Frontal cortex (tissue), 4 donors: Measurements from ENCODE around the gene ZDHHC17. TPM values are rescaled to one million over a fixed set of nuclear protein-coding genes. Genes with fewer than 3 reads are reported as not detected.
"Not testable (repeated sequence)": the region's sequence is repeated elsewhere in the genome, so short reads cannot be mapped to it uniquely, and the experiment has no call there.

Source experiments
- DNase-seq, 2 donors: peaks; one replicate each; pipeline ENCODE4 v3.0.0; 2012; ENCODE audit warnings: low spot score in 2 of 2
- FAIRE-seq: peaks from 2 replicates; lab custom pipeline; 2012; peaks lifted over from hg19 to GRCh38; lab: Jason Lieb, UNC
- total RNA-seq: library from RNA; depleted of rRNA; stranded (reverse); fragments of >200 nt; gene quantifications from one replicate; pipeline ENCODE4 v1.2.3, GENCODE V29; 2014
- donor health status: control.
- donor health status: control.
- donor health status: control.

Gene ZDHHC17
- total RNA-seq, 1 donor from 2014 or later: 319 TPM

GRCh38 chr12:76762601-76762980 is 1.3 kb upstream of the ZDHHC17 start:
- FAIRE-seq (no peak), DNase-seq (no peak)

GRCh38 chr12:76764856-76765255 is 941 bp downstream of the ZDHHC17 start:
- no peak for DNase-seq

GRCh38 chr12:76765598-76765997 is 1.7 kb downstream of the ZDHHC17 start:
- no peak for FAIRE-seq

More at GRCh38 chr12:76764856-76765255, 941 bp downstream of the ZDHHC17 start:
- FAIRE-seq: no peak

DNA sequence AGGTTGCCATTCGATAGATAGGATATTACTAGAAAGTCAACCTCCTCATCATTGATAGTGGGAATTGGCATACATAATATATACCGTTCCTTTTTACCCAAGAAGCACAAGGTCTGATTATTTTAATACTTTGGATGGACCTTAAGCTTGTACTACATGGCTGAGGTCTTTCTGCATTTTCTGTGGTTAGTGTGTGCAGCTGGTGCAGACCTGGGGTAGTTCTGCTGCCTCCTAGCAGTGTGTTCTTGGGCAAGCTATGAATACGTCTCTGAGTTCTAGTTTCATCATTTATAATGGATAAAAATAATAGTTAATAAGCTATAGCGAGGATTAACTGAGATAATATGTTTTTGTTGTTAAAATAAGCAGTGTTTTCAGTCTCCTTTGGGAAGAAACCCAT is 2.2 kb downstream of the ZDHHC17 start:
- no peak for DNase-seq
- FAIRE-seq: no peak

More at GRCh38 chr12:76765598-76765997, 1.7 kb downstream of the ZDHHC17 start:
- no peak for DNase-seq

GRCh38 chr12:76768576-76768975 is 4.7 kb downstream of the ZDHHC17 start:
- FAIRE-seq (no peak), DNase-seq (no peak)

DNA sequence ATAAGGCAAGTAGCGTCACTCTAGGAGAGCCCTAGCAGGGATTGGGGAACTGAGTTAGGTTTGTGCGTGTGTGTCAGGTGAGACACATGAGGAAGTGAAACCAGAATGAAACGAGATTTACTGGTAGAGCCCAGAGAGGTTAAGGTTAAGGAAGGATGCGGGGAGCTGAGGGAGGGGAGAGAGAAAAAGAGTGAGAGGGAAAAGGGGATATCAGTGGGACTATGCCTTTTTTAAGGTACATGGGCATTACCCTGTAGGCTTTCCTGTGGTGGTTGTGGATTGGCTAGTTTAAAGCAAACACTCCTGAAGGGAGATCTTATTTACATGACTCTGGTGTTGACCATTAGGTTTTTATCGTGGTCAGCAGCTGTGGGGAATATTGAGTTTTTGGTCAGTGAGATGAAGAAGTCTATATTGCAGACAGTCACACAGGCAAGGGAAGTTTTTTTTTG is 13.9 kb downstream of the ZDHHC17 start:
- DNase-seq (no peak), FAIRE-seq (no peak)

GRCh38 chr12:76778364-76778763 is 14.4 kb downstream of the ZDHHC17 start:
- DNase-seq (no peak), FAIRE-seq (no peak)

DNA sequence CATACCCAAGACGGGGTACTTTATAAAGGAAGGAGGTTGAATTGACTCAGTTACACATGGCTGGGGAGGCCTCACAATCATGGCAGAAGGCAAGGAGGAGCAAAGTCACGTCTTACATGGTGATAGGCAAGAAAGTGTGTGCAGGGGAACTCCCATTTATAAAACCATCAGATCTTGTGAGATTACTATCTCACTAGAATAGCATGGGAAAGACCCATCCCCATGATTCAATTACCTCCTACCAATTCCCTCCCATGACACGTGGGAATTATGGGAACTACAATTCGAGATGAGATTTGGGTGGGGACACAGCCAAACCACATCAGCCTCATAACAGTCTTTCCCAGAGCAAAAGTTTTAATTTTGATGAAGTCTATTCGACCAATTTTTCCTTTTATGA is 15.4 kb downstream of the ZDHHC17 start:
- DNase-seq, FAIRE-seq: not testable (repeated sequence)

- no peak for DNase-seq
- FAIRE-seq: no peak
These were observed 17.4 kb downstream of the ZDHHC17 start for GRCh38 chr12:76781321-76781720.

DNA sequence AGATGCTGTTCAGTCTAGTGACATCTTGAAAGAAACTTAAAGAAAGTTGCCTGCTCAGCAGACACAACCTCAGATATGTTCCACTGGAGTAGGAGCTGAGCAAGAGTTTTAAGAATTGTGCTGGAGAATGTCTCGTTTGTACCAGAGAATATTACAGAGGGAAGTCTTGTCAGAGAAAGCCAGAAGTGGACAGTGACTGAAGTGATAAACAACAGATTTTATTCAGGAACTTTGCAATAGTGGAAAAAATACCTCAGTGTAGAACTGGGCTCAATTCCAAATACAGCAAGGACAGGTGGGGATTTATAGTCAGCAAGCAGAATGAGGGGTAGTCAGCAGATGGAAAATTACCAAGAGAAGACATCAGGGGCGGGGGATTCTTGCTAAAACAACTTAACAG is 18.6 kb downstream of the ZDHHC17 start:
- DNase-seq (no peak), FAIRE-seq (no peak)

GRCh38 chr12:76784600-76785051 is 20.7 kb downstream of the ZDHHC17 start:
- no peak for FAIRE-seq

DNA sequence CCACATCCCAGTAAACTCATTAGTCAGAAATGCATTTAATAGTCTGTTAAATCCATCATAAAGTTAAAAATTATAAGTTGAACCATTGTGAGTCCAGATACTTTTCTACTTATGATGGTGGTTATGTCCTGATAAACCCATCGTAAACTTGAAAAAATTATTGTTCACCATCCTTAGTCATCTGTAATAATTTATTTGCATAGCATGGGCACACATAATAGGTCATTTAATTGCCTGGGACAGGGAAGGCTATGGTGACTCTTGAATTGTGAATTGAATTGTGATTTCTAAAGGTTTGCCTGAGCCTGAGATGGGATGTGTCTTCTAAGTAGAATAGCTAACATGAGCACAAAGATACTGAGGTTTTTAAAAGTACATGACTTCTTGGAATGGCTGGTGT is 21.5 kb downstream of the ZDHHC17 start:
- DNase-seq: no peak
- no peak for FAIRE-seq

More at GRCh38 chr12:76784600-76785051, 20.7 kb downstream of the ZDHHC17 start:
- no peak for DNase-seq

- FAIRE-seq (no peak), DNase-seq (no peak)
These were observed 23.1 kb downstream of the ZDHHC17 start for GRCh38 chr12:76786986-76787385.

DNA sequence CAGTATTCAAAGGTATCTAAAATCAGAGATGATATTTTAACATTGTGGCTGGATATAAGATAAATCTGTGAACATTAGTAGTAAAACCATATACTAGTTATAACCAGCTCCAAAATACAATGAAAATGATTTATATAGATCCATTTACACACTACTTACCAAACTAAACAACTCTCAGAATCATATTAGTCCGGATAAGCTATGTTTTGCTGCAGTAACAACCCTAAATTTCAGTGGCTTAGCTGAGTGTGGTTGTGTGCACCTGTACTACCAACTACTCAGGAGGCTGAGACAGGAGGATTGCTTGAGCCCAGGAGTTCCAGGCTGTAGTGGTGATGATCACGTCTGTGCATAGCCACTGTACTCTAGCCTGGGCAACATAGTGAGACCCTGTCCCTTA is 23.8 kb downstream of the ZDHHC17 start:
- no peak for FAIRE-seq
- no peak for DNase-seq

GRCh38 chr12:76789335-76790050 is 25.6 kb downstream of the ZDHHC17 start:
- no peak for DNase-seq
- FAIRE-seq: no peak

GRCh38 chr12:76790564-76791552 is 26.9 kb downstream of the ZDHHC17 start:
- peak in 1 of 2 donors; percentile 6 for DNase-seq
- FAIRE-seq: peak; percentile 98

DNA sequence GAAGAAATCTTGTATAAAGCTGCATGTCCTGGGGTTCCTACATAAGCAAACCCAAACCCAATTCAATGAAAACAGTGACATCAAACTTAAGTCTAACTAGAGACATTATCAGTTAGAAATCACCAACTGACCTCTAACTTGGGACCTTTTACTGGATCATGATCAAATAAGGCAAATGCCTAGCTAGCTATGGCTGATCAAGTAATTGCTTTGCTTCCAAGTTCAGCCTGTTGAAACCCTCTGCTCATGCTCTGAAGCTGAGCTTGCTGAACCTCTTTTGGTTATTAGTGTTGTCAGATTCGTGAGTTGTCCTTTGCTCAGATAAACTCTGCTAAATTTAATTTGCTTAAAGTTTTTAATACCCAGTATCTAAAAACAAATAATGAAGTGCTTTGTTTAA is 28.9 kb downstream of the ZDHHC17 start:
- no peak for DNase-seq
- no peak for FAIRE-seq

DNA sequence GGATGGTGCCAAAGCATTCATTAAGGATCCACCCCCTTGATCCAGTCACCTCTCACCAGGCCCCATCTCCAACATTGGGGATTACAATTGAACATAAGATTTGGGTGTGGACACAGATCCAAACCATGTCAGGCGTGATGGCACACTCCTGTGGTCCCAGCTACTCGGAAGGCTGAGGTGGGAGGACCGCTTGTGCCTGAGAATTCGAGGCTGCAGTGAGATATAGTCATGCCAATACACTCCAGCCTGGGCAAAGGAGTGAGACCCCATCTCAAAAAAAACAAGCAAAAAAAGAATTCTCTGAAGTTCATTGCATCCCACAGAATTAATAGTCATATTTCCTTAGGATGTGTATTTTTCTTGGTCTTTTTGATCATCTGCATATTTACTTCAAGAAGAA is 34.9 kb downstream of the ZDHHC17 start:
- FAIRE-seq: no peak
- DNase-seq: no peak

- FAIRE-seq: no peak
- no peak for DNase-seq
These were observed 35.4 kb downstream of the ZDHHC17 start for GRCh38 chr12:76799362-76799761.

GRCh38 chr12:76802060-76802459 is 38.1 kb downstream of the ZDHHC17 start:
- no peak for DNase-seq
- no peak for FAIRE-seq
